ENCODE results near the gene NIN.

The NIN gene

GRCh38 chr14:50791201-50791600 lies 39.8 kb downstream of the NIN start:
- no peak overlapping the region for H3K4me3 ChIP-seq (ENCODE audit: low read depth, low read length)
- no peaks in the 10 kb centered on the region for H3K79me2 ChIP-seq (ENCODE audit: control insufficient read depth, insufficient read depth, low read length, unreplicated experiment)
- no peak overlapping the region for H3K27ac ChIP-seq (ENCODE audit: low read depth, low read length)
- peaks cover 5% of the 10 kb centered on the region for H3K4me1 ChIP-seq (ENCODE audit: control insufficient read depth, insufficient read depth, low read length, unreplicated experiment)
- H3K36me3 ChIP-seq (ENCODE audit: insufficient read depth, low read length), result peaks cover 5% of the 10 kb centered on the region; the same call in 1 of the 2 replicates
- H2AFZ ChIP-seq (ENCODE audit: low read length, unreplicated experiment), result no peak overlapping the region
- H3K27me3 ChIP-seq (ENCODE audit: insufficient read depth, low read length), result no peaks in the 10 kb centered on the region

- peaks cover 5% of the 10 kb centered on the region; the same call in 1 of the 2 replicates for H3K36me3 ChIP-seq (ENCODE audit: insufficient read depth, low read length)
- H3K79me2 ChIP-seq (ENCODE audit: control insufficient read depth, insufficient read depth, low read length, unreplicated experiment), result no peaks in the 10 kb centered on the region
- H3K27ac ChIP-seq (ENCODE audit: low read depth, low read length), result no peak overlapping the region
- no peaks in the 10 kb centered on the region for H3K27me3 ChIP-seq (ENCODE audit: insufficient read depth, low read length)
- H3K4me3 ChIP-seq (ENCODE audit: low read depth, low read length), result no peak overlapping the region
- H2AFZ ChIP-seq (ENCODE audit: low read length, unreplicated experiment), result no peak overlapping the region
- H3K4me1 ChIP-seq (ENCODE audit: control insufficient read depth, insufficient read depth, low read length, unreplicated experiment), result peaks cover 5% of the 10 kb centered on the region
Observed at GRCh38 chr14:50790589-50790988, 40.4 kb downstream of the NIN start.

GRCh38 chr14:50786751-50787464 lies 44.1 kb downstream of the NIN start:
- H3K4me3 ChIP-seq (ENCODE audit: low read depth, low read length), result no peak overlapping the region
- no peak overlapping the region for H3K27ac ChIP-seq (ENCODE audit: low read depth, low read length)
- H2AFZ ChIP-seq (ENCODE audit: low read length, unreplicated experiment), result no peak overlapping the region
- no peaks in the 10 kb centered on the region for H3K79me2 ChIP-seq (ENCODE audit: control insufficient read depth, insufficient read depth, low read length, unreplicated experiment)
- H3K4me1 ChIP-seq (ENCODE audit: control insufficient read depth, insufficient read depth, low read length, unreplicated experiment), result peaks cover 5% of the 10 kb centered on the region
- H3K36me3 ChIP-seq (ENCODE audit: insufficient read depth, low read length), result peaks cover 5% of the 10 kb centered on the region; the same call in 1 of the 2 replicates
- no peaks in the 10 kb centered on the region for H3K27me3 ChIP-seq (ENCODE audit: insufficient read depth, low read length)

GRCh38 chr14:50785457-50786063 lies 45.4 kb downstream of the NIN start:
- no peak overlapping the region for H3K4me3 ChIP-seq (ENCODE audit: low read depth, low read length)
- peaks cover 4% of the 10 kb centered on the region; the same call in 1 of the 2 replicates for H3K36me3 ChIP-seq (ENCODE audit: insufficient read depth, low read length)
- H3K27ac ChIP-seq (ENCODE audit: low read depth, low read length), result no peak overlapping the region
- H3K4me1 ChIP-seq (ENCODE audit: control insufficient read depth, insufficient read depth, low read length, unreplicated experiment), result peaks cover under 1% of the 10 kb centered on the region
- no peaks in the 10 kb centered on the region for H3K79me2 ChIP-seq (ENCODE audit: control insufficient read depth, insufficient read depth, low read length, unreplicated experiment)
- no peaks in the 10 kb centered on the region for H3K27me3 ChIP-seq (ENCODE audit: insufficient read depth, low read length)
- no peak overlapping the region for H2AFZ ChIP-seq (ENCODE audit: low read length, unreplicated experiment)

DNA sequence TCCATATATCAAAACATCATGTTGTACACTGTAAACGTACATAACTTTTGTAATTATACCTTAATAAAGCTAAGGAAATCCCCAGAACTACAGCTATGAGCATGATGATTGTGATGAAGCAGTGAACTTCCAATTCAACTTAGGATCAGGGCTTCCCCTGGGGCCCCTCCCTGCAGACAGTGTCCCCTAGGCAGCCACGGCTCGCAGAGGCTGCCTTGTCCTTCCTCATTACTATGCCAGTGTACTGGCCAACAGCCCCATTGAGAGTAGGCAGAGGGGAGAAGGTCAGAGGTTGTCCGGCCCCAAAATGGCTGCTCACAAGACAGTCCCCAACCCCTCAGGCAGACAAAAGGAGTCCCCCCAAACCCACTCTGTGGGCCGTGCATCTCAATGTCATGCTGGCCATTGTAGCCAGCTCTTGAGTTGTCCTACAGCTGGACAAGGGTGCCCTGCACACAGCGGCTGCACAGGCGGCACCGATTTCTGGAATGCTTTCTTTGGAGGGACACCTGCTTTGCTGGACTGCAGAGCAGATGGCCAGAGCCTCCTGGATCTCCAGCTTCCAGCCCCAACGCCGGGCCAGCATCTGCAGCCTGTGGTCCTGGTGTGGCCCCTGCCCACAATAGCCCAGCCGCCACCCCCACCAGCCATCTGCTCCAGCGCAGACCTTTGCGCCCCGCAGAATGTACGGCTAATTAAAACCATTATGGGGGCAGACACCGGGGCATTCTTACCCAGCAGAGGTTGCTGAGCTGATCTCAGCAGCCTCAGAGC lies 46.1 kb downstream of the NIN start:
- H3K79me2 ChIP-seq (ENCODE audit: control insufficient read depth, insufficient read depth, low read length, unreplicated experiment), result no peaks in the 10 kb centered on the region
- H3K27ac ChIP-seq (ENCODE audit: low read depth, low read length), result no peak overlapping the region
- no peak overlapping the region for H3K4me3 ChIP-seq (ENCODE audit: low read depth, low read length)
- H3K36me3 ChIP-seq (ENCODE audit: insufficient read depth, low read length), result no peaks in the 10 kb centered on the region
- H2AFZ ChIP-seq (ENCODE audit: low read length, unreplicated experiment), result no peak overlapping the region
- no peaks in the 10 kb centered on the region for H3K27me3 ChIP-seq (ENCODE audit: insufficient read depth, low read length)
- H3K4me1 ChIP-seq (ENCODE audit: control insufficient read depth, insufficient read depth, low read length, unreplicated experiment), result no peaks in the 10 kb centered on the region

GRCh38 chr14:50783563-50783962 lies 47.4 kb downstream of the NIN start:
- no peak overlapping the region for H3K4me3 ChIP-seq (ENCODE audit: low read depth, low read length)
- no peaks in the 10 kb centered on the region for H3K27me3 ChIP-seq (ENCODE audit: insufficient read depth, low read length)
- H3K27ac ChIP-seq (ENCODE audit: low read depth, low read length), result no peak overlapping the region
- H3K4me1 ChIP-seq (ENCODE audit: control insufficient read depth, insufficient read depth, low read length, unreplicated experiment), result no peaks in the 10 kb centered on the region
- H3K36me3 ChIP-seq (ENCODE audit: insufficient read depth, low read length), result no peaks in the 10 kb centered on the region
- H3K79me2 ChIP-seq (ENCODE audit: control insufficient read depth, insufficient read depth, low read length, unreplicated experiment), result no peaks in the 10 kb centered on the region
- no peak overlapping the region for H2AFZ ChIP-seq (ENCODE audit: low read length, unreplicated experiment)

GRCh38 chr14:50780393-50780792 lies 50.6 kb downstream of the NIN start:
- Histone ChIP-seq H3K36me3 (ENCODE audit: insufficient read depth, low read length) (no peaks in the 10 kb centered on the region), H3K27me3 (ENCODE audit: insufficient read depth, low read length) (no peaks in the 10 kb centered on the region), H3K4me1 (ENCODE audit: control insufficient read depth, insufficient read depth, low read length, unreplicated experiment) (peaks cover 16% of the 10 kb centered on the region), H3K27ac (ENCODE audit: low read depth, low read length) (no peak overlapping the region), H2AFZ (ENCODE audit: low read length, unreplicated experiment) (no peak overlapping the region), H3K79me2 (ENCODE audit: control insufficient read depth, insufficient read depth, low read length, unreplicated experiment) (no peaks in the 10 kb centered on the region), H3K4me3 (ENCODE audit: low read depth, low read length) (no peak overlapping the region)

DNA sequence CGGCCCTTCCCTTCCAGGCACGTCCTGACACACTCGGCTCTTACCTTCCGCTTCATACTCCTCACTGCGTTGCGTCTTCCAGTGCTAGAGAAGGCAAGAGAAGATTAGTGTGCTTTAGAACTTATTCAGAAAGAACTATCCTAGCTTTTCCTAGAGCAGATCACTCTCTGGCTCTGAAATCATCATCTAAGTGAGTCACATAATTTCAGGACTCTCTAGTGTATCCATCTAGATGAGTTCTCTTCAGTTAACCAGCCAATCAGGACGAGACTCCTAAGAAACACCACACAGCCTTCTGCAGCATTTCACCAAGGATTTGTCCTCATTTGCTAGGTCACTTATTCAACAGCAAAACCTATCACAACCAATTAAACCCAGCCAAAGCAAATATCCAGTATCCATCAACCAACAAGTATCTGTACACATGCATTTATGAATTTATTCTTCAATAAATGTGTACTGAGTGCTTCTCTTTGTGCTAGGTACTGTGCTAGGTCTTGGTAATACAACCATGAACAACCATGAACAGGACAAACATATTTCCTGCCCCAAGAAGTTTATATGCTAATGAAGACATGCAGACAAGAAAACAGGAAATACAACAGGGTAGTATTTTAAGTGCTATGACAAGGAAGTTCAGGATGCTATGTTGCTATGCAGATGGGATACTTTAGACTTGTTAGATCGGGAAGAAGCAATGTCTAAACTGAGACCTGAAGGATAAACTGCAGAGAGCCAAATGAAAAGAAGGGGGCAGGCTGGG lies 52.1 kb downstream of the NIN start:
- no peaks in the 10 kb centered on the region for H3K79me2 ChIP-seq (ENCODE audit: control insufficient read depth, insufficient read depth, low read length, unreplicated experiment)
- peaks cover 29% of the 10 kb centered on the region for H3K4me1 ChIP-seq (ENCODE audit: control insufficient read depth, insufficient read depth, low read length, unreplicated experiment)

GRCh38 chr14:50776522-50776921 lies 54.4 kb downstream of the NIN start:
- no peaks in the 10 kb centered on the region for H3K27me3 ChIP-seq (ENCODE audit: insufficient read depth, low read length)

More for the DNA sequence above, 52.1 kb downstream of the NIN start:
- Histone ChIP-seq H3K27me3 (ENCODE audit: insufficient read depth, low read length) (no peaks in the 10 kb centered on the region), H3K36me3 (ENCODE audit: insufficient read depth, low read length) (no peaks in the 10 kb centered on the region), H3K27ac (ENCODE audit: low read depth, low read length) (no peak overlapping the region), H3K4me3 (ENCODE audit: low read depth, low read length) (no peak overlapping the region), H2AFZ (ENCODE audit: low read length, unreplicated experiment) (no peak overlapping the region)

GRCh38 chr14:50775357-50775756 lies 55.6 kb downstream of the NIN start:
- Histone ChIP-seq H3K4me1 (ENCODE audit: control insufficient read depth, insufficient read depth, low read length, unreplicated experiment) (peaks cover 29% of the 10 kb centered on the region), H3K27me3 (ENCODE audit: insufficient read depth, low read length) (no peaks in the 10 kb centered on the region), H3K27ac (ENCODE audit: low read depth, low read length) (peak overlapping the region; percentile 71), H3K36me3 (ENCODE audit: insufficient read depth, low read length) (no peaks in the 10 kb centered on the region), H2AFZ (ENCODE audit: low read length, unreplicated experiment) (peak overlapping the region; percentile 51), H3K79me2 (ENCODE audit: control insufficient read depth, insufficient read depth, low read length, unreplicated experiment) (no peaks in the 10 kb centered on the region), H3K4me3 (ENCODE audit: low read depth, low read length) (peak overlapping the region; percentile 62)

More at GRCh38 chr14:50776522-50776921, 54.4 kb downstream of the NIN start:
- peaks cover 29% of the 10 kb centered on the region for H3K4me1 ChIP-seq (ENCODE audit: control insufficient read depth, insufficient read depth, low read length, unreplicated experiment)
- no peak overlapping the region for H2AFZ ChIP-seq (ENCODE audit: low read length, unreplicated experiment)
- H3K79me2 ChIP-seq (ENCODE audit: control insufficient read depth, insufficient read depth, low read length, unreplicated experiment), result no peaks in the 10 kb centered on the region
- H3K27ac ChIP-seq (ENCODE audit: low read depth, low read length), result peak overlapping the region; percentile 71
- H3K36me3 ChIP-seq (ENCODE audit: insufficient read depth, low read length), result no peaks in the 10 kb centered on the region
- H3K4me3 ChIP-seq (ENCODE audit: low read depth, low read length), result no peak overlapping the region

Measured in ACC112 (cell line).